ENCODE results near the gene LRMDA.

The LRMDA gene

DNA sequence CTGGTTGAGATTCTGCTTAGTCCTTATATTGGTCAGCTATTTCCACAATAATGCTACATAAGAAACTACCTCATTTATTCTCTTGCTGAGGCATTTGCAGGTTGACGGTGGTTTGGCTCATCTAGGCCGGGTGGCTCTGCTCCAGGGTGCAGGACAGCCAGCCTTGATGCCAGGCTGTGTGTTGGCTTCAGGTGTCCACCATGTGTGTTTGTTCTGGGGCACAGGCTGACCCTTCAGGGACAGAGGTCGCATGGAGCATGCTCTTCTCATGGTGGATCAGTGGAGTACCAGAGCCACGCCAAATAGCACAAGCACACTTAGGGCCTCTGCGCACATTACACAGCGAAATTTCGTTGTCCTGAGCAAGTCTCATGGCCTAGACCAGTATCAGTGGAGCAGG is 249.9 kb downstream of the LRMDA start:
- no peak for DNase-seq

DNA sequence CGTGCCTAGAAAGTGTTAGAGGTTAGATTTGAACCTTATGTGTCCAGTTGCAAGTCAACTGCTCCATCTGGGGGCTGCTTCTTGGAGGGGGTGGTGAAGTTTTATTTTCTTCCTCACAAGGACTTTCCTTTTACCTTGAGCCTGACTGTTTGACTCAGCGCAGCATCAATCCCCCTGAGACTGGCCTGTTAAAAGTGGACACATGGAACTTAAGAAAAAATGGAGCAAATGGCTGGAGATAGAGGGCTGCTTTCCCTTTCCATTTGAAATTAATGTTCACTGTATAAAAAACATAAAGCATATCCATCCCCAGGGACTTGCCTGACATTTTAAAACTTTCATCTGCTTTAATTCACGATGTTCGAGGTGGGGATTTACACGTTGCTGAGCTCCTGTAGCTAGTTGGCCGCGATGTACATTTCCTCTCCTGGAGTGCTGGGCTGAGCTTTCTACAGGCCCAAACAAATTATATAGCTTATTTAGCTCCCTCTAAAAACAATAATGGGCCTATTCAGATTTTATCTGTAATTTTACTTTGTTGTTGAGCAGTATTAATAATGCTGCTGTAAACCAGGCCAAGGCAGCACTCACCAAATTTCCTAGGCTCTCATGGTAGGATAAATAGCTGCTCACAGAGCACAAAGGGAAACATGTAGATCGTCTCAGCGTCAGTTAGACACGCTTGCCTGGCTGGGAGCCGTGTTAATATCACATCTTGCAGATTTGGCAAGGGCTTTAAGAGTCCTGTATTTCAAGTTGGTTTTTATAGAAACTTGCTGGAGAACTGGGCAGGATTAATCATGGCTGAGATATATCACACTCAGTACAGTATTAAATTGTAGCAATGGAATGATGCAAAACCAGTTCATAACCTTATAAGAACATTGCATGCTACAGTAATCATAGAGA is 251.5 kb downstream of the LRMDA start:
- no peak for DNase-seq

DNA sequence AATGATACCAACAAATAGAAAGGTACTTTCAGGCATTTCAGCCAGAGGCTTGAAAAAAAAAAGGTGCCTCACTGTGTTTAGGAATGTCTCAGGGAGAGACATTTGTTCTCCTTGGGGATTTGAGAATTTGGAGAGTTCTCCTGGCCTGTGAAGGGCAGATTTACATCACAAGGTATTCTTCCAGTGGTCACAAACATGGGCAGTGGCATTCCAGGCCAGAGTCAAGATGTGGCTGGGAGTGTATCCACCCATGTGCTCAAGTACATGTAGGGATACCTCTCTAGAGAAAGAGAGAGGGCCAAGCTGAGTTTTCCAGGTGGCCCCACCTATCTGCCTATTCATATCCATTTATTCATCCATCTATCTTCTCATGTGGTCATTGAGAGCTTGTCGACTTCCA is 253.8 kb downstream of the LRMDA start:
- DNase-seq = no peak

DNA sequence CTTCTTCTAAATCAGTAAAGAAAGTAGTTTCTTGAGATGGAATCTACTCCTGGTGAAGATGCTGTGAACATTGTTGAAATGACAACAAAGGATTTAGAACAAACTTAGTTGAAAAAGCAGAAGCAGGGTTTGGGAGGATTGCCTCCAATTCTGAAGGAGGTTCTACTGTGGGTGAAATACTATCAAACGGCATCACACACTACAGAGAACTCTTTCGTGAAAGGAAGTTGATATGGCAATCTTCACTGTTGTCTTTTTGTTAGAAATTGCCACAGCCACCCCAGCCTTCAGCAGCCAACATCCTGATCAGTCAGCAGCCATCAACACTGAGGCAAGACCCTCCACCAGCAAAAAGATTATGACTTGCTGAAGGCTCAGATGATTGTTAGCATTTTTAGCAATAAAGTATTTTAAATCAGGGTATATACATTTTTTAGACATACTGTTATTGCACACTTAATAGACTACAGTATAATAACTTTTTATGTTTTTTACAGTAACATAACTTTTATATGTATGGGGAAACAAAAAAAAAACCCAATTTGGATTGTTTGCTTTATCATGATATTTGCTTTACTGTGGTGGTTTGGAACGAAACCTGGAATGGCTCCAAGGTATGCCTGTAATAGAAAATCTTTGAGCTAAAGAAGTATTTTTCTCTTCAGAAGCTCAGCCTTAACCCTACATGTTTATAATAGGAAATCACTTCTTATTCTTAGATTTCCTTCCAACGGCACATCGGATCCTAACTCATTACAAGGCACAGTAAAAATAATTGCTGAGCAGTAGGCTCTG is 257.3 kb downstream of the LRMDA start:
- DNase-seq = no peak

DNA sequence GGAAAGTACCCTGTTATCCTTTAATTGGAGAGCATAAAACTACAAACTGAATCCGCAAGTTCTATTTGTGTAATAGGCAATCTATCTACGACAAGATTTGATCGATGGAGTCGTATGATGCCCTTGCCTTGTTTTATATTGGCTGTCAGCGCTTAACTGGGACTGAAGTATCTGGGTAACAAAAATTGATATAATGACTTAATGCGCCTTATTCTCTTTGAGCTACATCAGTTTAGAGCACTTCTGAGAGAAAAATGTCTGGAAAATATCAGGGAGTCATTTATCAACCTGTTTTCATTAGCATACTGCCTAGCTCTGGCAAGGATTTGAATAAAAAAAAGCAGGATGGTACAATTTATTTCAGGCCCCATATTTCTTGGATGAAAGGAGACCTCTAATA is 262.1 kb downstream of the LRMDA start:
- no peak for DNase-seq

DNA sequence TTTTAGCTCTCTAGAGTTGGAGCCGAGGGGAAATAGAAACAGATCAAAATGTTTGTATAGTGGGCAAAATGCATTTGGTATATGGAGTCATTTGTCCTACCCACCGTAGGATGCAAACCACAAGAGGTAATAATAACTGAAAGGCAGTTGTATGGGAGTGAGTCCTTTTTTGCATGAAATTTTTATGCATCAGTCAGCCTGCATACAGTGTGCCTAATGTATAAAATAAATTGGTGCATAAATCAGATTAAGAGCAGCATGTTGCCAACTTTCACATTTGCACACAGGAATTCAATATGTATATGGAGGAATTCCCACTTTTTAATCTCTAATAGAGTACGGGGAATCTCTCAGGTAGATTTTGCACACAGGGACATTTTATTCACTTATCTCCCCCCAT is 262.8 kb downstream of the LRMDA start:
- DNase-seq = no peak

DNA sequence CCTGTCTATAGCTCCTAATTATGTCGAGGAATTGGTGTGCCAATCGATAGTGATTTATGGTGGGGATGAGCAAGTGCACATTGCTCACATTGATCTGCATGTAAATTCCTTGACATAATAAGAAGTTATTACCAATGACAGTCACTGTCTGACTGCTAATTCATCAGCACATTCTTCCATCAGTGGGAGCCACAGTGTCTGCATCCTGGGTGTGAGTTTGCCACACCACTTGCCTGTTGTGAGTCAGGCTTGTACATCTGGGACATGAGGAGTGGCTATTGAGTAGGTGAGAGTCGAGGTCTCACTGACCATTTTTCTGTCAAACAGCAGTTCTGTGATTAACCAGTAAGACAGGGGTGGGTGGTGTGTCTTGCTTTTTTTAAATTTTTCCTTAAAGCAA is 263.4 kb downstream of the LRMDA start:
- DNase-seq = no peak

DNA sequence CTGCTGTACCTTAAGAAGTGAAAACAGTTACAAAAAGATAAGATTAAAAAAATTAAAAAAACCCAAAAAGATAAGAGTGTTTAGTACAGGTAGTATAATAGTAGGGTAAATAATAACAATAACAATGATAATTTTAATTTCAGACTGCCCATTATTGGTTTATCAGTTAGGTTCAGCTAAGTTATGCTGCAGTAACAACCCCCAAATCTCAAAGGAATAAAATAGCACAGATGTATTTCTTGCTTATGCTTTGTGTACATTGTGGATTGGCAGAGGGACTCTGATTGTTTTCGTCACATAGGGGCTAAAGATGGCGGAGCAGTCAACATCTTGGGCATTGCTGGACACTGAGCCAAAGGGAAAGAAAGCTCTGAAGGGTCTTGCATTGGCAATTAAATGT is 264.6 kb downstream of the LRMDA start:
- no peak for DNase-seq

DNA sequence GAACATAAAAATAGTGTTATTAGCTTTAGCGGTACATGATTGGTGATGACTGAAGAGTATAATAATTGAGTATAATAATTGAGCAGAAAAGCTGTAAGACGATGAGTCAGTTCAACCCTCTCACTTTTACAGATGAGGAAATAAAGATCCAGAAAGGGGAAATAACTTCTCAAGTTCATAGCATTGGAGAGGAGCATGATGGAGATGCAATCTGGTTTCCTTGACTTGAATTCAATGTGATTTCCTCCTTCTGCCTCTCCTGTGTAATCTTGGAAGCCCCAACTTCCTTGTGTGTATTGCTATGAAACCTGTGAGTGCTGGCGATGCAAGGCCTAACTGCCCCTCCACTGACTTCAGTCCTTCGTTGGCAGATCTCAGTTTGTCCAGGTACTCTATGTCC is 265.1 kb downstream of the LRMDA start:
- no peak for DNase-seq

DNA sequence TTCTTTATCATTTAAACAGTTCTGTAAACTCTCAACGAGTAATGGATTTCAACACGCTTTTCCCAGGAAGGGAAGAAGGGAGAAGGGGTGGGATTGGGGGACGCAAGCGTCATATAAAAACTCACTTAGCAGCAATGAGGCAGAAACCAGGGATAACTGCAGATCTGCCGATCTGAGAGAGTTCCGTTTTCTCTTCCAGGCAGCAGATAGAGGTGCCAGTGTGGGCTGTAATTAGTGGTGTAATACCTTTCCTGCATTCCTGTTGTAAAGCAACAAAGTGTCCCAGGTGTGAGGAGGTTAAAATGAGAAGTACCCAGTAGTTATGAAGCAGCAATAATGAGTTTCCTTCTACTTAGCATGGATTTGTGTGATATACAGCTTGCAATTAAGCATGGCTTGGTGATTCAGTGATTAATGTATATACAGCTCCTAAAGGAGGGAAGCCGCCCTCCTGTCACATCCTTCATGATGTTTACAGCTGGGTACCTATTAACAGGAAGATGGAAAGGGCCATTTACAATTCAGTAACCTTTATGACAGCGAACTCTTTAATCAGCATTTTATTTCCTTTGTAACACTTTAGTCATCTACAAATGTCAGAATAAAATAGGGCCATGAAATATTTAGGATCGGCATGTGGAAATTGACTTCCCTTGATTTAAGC is 271.9 kb downstream of the LRMDA start:
- DNase-seq = no peak

DNA sequence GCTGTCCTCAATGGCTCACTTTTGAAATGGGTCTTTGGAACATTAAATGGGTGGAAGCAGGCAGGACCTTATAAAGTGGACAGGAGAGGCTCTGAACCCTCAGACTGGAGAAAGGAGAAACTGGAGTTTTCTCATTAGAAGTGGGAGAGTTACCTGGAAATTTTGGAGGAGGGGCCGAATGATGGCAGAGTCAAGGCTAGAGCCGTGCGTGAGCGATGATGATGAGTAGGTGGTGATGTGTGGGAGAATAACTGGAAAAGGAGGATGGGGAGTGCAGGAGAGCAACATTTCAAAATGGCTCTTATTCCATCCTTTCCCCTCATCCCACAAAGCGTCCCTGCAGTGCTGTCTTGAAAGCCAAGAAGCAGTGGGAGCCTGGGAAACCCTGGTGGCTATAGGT is 274.0 kb downstream of the LRMDA start:
- no peak for DNase-seq

DNA sequence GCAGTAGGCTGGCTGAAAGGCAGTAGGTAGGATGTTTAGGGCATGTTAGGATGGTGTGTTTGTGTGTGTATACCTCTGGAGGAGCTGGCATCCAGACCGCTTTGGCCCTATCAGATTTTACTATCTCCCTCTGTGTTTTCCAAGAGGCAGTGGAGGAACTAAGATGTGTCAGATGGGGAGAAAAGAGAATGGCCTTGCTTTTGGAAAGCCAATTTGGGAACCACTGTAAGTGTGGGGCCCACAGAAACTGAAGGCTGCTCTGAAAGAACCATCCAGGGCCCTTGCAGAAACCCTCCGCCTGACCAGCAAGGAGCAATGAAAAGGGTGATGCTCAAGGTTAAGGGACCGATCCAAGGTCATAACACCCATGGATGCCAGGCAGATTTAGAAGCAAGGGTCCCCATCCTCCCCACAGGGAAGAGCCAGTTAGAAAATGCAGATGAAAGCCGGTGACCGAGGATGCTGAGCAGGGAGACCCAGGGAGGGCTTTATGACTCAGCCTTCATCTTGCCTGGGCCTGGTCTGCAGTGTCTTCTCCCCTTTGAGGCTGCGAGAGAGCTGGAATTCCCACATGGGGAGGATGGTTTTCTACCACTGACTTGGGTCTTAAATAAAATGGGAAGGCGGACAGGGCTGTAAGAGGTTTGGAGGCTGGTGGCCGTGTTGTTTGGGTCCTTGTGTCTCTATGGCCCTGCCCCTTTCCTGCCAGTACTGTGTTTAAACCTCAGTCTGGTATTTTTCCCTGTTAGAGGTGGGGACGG is 275.8 kb downstream of the LRMDA start:
- no peak for DNase-seq

DNA sequence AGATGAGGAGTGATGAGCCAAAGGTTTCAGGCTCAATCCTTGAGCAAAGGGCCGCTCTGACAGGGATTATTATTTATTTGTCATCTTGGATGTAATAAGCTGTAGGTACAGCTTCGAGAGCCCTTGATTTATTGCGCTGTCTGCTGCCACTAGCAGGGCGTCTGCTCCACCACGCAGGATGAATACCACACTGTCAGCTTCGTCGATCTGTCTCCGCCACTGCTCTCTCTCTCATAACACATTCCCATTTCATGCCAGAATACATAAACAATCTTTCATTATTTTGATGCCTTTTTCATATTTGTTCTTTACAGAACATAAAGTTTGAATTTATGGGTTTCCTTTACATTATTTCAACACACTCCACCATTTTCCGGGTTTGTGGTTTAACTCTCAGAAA is 276.6 kb downstream of the LRMDA start:
- DNase-seq = no peak

DNA sequence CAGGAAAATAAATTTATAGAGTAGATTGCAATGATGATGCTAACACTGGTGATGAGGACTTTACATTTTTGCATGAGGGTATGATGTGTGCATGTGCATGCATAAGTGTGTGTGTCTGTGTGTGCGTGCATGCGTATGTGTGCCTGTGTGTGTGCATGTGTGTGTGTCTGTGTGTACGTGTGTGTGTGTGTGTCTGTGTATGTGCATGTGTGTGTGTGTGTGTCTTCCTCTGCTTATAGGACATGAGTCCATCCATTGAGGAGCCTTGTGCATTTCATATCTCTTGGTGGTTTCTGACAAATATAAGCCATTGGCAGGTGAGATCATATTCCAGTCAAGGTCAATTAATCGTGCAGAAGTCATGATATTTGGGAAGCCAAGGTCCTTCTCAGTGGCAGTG is 277.8 kb downstream of the LRMDA start:
- no peak for DNase-seq

DNA sequence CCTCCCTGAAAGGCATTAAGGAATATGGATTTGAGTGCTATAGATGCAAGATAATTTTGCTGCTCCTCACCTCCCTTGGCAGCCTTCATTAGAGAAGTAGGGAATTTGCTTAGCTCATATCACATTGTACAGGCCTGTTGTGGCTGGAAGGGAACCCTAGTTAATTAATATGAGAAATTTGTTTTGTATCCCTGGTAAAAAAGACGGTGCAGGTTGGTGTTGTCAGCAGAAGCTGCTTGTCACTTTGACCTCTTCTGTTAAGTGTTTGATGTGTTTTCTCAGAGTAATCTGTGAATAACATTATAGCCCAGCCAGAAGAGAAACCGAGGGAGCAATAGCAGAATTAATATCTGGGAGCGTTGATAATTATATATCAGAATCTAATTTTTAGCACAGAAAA is 278.4 kb downstream of the LRMDA start:
- DNase-seq = no peak

DNA sequence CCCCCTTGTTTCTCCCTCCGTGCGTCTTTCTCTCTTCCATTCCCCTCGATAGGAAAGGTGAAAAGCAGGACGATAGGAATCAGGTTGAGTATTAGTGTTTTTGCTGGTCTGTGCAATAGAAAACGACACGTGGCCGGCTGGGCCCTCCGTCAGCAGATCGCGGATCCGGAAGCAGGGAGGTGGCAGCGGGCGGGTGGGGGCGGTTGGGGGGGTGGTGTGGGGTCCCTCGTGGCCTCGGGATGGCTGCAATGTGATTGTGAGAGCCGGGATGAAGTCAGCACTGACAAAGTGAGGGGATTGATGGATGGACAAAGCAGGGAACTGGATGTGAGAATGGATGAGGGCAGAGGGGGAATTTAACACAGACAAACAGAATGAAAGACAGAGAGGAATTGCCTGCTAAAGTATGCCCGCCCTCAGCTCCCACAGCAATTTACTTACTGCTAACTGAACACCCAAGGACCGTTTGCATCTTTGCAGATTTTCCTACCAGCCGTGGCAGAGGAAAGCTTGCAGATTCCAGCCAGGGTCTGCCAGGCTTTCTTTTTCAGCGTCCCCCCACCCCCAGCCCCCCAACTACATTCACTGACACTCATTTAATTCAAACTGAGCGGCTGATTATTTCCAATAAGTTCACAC is 280.9 kb downstream of the LRMDA start:
- DNase-seq = no peak

DNA sequence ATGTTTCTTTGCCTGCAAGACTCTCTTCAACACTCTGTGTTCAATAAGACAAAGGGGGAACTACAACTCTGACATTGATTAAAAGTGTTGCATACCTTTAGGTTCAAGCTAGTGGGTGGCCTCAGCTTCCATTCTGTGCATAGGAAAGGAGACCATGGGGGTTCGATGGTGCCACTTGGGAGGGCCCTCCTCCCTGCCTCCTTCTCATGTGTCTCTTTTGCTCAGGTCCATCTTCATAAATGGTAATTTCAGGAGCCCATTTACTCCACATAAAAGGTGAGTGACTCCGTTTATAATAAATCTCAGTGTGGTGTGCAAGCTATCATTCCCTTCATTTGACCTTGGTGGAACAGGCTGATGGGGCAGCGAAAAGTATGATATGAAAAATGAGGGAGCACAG is 285.1 kb downstream of the LRMDA start:
- DNase-seq = no peak

DNA sequence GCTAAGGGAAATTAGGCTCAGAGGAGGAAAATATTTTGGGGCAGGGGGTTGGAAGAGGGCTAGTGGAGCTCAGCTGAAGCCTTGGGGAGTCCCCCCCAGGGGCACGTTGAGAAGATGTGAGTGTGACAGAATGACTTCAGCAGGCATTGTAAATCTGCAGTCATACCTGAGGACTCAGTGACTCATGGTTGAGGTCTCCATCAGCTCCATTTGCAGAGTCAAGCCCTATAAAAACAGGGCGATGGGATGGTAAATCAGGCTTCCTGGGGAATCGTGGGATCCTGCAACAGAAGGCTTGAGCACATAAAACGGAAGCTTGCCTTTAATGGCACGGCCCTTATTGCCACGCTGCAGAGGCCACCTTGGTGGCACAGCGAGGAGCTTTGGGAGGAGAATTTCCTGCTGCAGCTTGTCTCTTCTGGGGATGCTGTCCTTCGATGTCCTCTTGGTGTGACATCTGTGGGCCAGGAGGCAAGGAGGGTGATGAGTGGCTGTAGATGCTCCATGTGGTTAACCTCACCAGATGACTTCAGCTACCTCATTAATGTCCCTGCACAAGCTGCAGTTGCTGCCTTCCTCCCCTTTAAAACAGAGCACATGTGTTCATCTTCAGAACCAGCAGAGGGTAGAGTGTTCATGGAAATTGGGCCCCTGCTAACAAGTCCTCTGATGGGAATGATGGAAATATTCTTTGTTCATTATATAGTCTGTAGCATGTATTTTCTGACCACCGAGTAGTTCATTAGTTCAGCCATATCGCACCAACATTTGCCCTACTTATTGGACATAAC is 285.9 kb downstream of the LRMDA start:
- DNase-seq = no peak

DNA sequence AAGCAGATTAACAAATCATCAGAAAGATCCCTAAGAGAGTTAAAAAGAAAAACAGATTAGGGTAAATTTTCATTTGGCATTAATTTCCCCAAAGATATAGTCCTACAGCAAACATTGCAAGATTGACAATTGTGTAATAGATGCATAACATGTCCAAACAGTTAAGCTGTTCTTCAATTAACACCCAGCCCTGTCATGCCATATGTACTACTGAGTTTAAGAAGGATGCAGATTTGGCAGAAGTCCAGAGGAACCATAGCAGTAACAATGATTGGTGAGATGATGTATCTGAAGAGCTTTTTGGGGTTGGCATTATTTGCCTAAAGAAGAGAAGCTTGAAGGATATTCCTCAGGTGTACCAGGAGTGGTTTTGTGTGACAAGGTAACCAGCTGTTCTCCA is 287.6 kb downstream of the LRMDA start:
- DNase-seq = no peak

DNA sequence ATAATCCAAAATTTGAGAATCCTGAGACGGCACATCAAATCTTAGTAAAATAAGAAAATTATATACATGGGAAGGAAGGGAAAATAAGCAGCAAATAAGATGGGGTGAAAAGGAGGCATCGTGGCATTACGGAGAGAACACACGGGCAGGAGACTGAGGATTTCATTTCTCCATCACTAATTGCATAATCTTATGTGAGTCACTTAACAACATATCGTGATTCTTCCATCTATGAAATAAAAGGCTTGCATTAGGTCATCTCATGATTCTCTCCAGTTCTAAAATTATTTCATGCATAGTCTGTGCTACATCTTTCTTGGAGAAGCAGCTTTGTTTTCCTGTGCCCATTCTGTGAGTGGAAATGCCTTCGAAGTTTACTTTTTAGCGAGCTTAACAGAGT is 288.7 kb downstream of the LRMDA start:
- no peak for DNase-seq

DNA sequence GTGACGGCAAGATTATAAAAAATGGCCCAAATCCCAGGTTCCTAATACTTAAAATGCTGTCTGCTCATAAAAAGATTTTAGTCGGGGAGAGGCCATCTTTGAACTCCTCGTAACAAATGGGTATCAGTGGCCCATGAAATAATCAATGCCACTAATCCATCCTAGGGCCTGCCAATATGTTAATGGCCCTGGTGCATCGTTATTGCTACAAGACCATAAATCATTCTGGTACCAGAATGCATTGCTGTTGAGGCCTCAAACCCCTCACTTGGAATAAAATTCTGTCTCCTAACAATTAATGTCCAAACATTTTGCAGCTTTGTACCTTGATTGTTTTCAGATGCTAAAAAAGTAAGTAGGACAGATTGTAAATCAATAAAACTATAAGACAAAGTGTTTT is 290.6 kb downstream of the LRMDA start:
- no peak for DNase-seq

DNA sequence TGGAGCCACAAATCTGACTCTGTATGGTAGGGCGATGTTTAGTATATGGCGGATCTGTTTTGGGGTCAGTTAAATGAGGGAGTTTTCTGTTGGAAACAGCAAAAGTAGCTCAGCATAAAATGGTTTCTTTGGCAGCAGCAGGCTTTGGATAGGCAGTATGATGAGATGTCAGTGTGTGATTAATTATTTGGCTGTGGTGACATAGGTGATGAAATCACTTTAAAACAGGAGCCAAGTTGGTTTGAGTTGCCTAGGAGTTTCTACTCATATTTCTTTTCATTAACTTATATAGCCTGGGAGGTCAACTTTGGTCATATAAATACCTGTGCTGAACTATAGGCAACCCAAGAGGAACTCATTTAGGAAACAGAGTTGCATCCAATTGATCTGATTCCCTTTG is 291.2 kb downstream of the LRMDA start:
- DNase-seq = no peak

All from NCI-H2081 treated with DMSO at 0.1 percent for 48 hours (cell line).